Measurements from ENCODE around the gene UST.

UST gene

DNA sequence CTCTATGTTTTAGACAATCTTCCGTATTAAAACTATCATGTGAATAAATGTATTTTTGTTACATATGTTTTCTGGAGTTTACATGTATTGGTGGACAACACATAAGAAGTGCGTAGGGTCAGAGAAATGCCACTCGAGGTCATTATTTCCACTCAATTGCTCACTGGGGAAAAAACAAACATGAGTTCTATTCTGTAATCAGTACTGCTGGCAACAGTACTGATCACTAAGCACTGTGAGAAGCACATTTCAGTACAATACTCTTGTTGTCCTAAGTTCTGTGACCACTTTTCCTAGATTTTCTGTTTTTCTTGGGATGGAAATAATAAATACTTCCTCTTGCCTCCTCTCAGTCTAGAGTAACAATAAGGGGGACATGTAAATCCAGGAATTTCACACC is 44.5 kb downstream of the UST start:
- no peak for DNase-seq (ENCODE audit: extremely low read depth, low read depth)
- TF ChIP-seq, protein P1, sequence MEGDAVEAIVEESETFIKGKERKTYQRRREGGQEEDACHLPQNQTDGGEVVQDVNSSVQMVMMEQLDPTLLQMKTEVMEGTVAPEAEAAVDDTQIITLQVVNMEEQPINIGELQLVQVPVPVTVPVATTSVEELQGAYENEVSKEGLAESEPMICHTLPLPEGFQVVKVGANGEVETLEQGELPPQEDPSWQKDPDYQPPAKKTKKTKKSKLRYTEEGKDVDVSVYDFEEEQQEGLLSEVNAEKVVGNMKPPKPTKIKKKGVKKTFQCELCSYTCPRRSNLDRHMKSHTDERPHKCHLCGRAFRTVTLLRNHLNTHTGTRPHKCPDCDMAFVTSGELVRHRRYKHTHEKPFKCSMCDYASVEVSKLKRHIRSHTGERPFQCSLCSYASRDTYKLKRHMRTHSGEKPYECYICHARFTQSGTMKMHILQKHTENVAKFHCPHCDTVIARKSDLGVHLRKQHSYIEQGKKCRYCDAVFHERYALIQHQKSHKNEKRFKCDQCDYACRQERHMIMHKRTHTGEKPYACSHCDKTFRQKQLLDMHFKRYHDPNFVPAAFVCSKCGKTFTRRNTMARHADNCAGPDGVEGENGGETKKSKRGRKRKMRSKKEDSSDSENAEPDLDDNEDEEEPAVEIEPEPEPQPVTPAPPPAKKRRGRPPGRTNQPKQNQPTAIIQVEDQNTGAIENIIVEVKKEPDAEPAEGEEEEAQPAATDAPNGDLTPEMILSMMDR (IDR thresholded peaks at IDR 0.05; ENCODE audit: low read depth, low read length) = no peak

DNA sequence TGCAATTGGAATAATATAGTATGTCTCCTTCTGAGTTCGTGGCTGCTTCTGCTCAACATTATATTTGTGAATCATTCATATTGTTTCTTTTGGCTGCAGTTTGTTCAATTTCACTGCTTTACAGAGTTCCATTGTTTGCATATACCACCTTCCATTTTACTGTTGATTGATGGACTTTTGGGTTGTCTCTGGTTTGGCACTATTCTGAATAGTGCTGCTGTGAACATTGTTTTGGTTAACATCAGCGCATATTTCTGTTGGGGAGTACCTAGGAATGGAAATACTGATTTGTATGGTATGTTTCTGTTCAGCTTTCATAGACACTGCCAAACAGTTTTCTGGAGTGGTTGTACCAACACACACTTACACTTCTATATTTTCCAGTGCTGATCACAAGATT is 46.9 kb downstream of the UST start:
- TF ChIP-seq, protein P1 (IDR thresholded peaks at IDR 0.05; ENCODE audit: low read depth, low read length) = no peak
- DNase-seq (ENCODE audit: extremely low read depth, low read depth) = no peak

DNA sequence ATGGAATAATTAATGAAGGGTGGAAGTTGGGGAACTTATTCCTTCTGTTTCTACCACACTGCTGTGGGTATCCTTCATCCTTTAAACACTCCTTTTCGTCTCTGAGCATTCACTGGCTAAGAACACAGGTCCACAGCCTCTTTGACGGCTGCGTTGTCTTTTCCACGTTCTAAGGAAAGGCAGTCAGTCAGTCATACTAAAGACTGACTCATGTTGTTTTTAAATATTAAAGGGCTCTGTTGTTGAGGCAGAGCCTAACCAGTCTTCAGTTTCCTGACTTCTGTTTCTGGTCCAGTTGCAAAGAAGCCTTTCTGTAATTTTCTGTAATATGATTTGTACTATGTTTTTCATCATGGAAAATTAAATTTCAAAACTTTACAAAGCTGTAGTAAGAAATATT is 48.0 kb downstream of the UST start:
- no peak for DNase-seq (ENCODE audit: extremely low read depth, low read depth)
- TF ChIP-seq, protein P1 (IDR thresholded peaks at IDR 0.05; ENCODE audit: low read depth, low read length) = no peak

DNA sequence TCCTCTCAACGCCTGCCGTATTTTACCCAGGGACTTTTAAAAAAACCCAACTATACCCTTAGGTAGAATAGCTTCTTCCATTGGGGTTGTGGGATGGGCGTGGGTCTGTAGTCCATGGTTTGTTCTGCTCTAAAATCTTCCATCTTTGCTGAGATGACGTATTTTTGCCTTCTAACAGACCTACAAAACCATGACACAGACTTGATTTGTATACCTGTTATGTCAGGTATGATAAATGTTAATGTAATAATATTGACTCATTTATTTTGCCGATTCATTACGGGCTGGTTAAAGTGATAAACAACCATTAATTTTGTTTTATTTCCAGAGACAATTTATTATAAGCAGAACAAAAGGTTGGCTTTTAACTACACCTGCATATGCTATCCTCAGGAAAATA is 48.7 kb downstream of the UST start:
- TF ChIP-seq, protein P1 (IDR thresholded peaks at IDR 0.05; ENCODE audit: low read depth, low read length) = no peak
- no peak for DNase-seq (ENCODE audit: extremely low read depth, low read depth)

DNA sequence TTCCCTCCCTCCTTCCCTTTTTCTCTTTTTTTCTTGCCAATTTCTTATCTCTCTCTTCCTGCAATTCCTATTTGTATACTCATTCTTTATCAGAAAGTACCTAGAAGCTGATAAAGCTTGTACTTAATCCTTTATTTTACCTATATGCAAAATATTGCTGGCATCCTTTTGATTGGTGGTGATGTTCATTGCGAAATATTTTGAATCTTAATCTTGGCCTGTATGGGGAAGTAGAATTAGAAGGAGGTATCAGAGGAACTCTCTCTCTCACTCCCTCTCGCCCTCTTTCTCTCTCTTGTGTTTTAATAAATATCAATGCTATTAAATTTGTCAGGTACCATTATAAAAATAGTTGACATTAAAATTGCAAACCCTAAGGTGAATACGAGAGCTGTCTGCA is 52.8 kb downstream of the UST start:
- DNase-seq (ENCODE audit: extremely low read depth, low read depth) = no peak
- TF ChIP-seq, protein P1 (IDR thresholded peaks at IDR 0.05; ENCODE audit: low read depth, low read length) = no peak

DNA sequence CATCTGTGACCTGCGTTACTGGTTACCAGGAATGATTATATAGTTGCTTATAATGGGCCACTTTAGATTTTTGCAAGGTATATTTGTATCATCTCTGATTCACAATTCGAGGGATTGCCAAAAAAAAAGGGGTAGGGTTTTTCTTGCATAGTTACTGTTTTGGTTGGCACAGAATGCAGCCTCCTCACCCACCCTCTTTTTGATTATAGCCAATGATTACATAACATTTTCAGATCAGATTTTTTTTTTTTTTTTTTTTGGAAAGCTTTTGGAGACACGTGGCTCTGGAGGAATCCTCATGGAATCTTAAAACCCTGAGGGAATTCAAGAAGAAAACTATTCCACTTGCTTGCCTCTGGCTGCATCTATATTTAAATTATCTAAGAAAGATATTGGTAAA is 53.7 kb downstream of the UST start:
- peak; percentile 57 for DNase-seq (ENCODE audit: extremely low read depth, low read depth)
- TF ChIP-seq, protein P1 (IDR thresholded peaks at IDR 0.05; ENCODE audit: low read depth, low read length) = no peak

DNA sequence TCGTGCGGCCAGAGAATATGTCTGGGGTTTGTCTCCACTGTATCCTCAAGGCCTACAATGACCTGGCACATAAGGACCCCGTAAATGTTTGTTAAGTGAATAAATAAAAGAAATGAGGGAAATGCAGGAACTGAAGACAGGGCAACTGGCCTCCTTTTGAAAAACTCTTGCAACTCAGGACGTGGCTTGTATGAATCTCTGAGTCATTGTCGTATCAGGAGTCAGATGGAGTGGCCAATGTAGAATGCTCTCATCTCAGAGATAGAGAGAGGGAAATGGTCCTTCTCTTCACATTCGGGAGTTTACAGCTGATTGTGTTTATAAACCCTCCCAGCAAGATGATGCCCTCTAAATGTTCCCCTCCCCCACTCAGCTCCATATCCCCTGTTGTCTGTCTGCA is 57.1 kb downstream of the UST start:
- DNase-seq (ENCODE audit: extremely low read depth, low read depth) = no peak
- TF ChIP-seq, protein P1 (IDR thresholded peaks at IDR 0.05; ENCODE audit: low read depth, low read length) = no peak; the same call in 1 of the 2 replicates
